Hematopoietic multipotent progenitor cell treated with erythropoietin and hydrocortisone succinate and interleukin-3 and kit ligand, for 17 days (in vitro differentiated cells): ENCODE measurements around the gene PTPMT1.

Experiments
- DNase-seq: peaks from one replicate; pipeline ENCODE4 v3.0.0-alpha.2; 2015; ENCODE audit warnings: low spot score

Gene PTPMT1

DNA sequence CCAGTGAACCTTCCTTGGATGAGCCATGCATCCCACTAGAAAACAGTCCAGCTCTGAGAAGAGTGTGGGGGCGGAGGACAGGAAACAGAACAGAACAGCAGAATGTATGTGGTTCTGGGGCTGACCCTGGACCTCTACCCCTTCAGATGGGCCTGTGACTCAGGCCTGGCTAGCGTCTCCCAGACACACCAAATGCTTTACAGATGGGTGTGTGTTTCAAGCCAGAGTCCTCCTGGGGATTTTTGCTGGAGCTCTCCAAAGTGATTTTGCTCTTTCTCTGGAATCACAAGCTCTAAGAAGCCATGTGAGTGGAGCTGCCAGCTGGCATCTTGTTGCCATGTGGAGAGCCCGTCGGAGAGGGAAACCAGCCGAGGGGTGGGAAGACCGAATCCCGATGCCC lies 42.0 kb downstream of the PTPMT1 start:
- DNase-seq: no peak

DNA sequence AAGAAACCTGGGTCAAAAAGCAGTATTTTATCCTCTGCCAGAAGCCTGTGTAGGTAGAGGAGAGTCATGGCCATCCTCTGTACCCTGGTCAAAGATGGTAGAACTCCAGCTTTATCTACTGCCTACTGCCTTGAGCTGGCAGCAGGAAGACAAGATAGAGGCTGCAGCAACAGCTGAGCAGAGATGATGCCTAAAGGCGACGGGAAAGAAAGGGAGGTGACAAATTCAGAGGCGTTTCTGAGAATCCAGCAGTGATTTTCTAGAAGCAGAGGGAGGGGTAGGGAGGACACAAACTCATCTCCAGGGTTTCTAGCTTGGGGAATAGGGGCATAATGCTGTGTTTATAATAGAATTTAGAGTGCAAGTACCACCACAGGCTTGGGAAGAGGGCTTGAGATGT lies 44.3 kb downstream of the PTPMT1 start:
- DNase-seq: no peak

DNA sequence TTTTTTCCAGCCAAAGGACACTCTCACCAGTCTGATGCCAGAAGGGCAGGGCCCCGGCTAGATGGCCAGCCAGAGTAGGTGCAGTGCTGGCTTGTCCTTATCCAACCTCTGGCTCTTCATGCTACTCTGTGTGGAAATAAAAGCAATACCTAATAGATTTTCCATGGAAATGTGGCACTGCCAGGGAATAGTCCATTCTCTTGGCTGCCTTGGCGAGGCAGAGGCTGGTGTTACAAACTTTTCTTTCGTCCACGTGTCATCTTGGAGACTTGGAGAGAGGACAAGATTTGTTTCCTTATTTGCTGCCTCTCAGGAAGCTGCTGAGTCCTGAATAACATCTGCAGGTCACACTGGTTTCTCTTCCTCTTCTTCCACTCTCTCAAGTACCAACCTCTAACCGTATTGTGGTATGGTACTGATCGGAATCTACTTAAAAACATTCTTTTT lies 46.0 kb downstream of the PTPMT1 start:
- no peak for DNase-seq

DNA sequence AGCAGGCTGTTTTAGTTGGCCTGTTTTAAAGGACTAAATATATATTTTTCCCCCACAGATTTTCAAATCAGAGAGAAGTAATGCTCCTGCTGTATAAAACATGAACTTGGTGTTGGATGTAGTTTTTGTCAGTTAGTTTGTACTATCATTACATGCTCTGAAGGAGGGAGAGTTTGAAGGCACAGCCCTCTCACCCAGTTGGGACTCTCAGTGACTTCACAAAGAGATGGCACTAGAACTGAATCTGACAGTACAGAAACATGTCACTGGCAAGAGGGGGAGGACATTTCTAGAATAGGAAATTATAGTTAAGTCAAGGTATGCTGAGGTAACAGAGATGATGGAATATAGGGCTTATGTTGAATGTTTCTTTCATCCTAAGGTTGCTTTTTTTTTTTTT lies 49.9 kb downstream of the PTPMT1 start:
- DNase-seq: no peak

DNA sequence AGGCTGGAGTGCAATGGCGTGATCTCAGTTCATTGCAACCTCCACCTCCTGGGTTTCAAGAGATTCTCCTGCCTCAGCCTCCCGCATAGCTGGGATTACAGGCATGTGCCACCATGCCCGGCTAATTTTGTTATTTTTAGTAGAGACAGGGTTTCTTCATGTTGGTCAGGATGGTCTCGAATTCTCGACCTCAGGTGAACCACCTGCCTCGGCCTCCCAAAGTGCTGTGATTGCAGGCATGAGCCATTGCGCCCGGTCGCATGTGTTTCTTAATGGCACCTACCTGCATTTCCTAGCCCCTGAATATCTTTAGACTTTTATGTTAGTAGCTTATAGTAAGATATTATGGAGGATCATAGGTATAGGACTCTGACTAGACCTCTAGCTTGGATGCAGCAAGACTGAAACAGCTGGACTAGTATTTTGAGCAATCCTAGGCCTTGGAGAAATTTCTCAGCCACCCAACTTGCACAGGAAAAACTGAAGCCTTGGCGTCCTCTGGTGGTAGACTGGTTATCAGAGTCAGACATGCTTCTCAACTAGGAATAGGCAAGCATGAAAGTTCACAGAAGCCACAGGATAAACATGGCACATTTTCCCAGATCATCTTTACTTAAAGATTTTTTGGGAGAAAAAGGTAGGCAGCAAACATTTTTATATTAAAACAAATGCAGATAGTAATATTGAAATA lies 51.5 kb downstream of the PTPMT1 start:
- DNase-seq: peak; percentile 42

DNA sequence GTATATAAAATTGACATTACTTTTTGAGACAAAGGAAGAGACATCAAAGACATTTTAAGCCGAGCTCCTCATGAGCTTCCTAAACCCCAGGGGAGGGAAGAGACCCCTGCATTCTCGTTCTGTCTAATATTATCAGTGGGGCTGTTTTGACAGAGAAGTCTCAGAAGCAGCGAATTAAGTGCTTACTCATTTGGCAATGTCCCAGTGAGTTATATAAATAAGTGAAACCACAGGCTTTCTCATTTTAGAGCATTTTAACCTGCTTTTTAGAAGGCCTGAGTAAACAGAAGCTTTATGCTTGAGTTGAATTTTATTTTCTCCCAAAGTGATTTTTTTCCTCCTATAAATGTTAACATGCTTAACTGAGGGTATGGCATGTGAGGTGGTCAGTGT lies 52.0 kb downstream of the PTPMT1 start:
- no peak for DNase-seq

DNA sequence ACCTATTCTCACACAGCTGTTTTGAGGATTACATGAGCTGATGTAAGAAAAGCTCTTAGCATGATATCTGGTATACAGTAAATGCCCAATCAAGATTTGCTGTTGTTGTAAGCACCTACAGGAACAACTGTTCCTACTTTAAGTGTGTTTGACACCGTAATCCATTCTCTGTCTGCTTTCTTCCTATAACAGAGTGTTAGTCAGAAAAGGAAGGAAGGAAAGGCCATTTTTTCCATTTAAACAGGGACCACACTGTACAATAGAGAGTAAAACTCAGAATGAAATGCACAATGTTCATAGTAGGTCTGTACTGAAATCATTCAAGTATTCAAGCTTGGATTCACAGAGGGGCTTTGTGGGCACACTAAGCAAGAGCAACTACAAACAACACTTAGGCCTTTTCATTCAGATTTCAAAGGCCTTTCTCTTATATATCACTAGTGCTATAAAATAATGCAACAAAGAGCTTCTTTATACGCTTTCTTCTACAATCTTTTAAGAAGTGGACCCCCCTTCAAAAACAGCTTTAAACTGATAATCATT lies 55.5 kb downstream of the PTPMT1 start:
- no peak for DNase-seq
